SK-N-SH treated with all-trans-retinoic acid at 6 μM for 48 hours (cell line): Measurements from ENCODE around the gene HS3ST3A1.

Experiments
- ISL1 ChIP-seq: fragments of 250-450 bp; sonication (Bioruptor Pico); IDR thresholded peaks from 2 replicates; pipeline ENCODE4 v2.1.2; 2022; ENCODE audit warnings: mild to moderate bottlenecking, moderate library complexity
- PATZ1 ChIP-seq: fragments of 250-450 bp; sonication (Bioruptor Pico); IDR thresholded peaks from 2 replicates; pipeline ENCODE4 v1.8.0; 2020; ENCODE audit warnings: mild to moderate bottlenecking, moderate library complexity, borderline replicate concordance
- POU6F1 ChIP-seq: fragments of 250-450 bp; sonication (Bioruptor Pico); IDR thresholded peaks from 2 replicates; pipeline ENCODE4 v1.8.0; 2021; ENCODE audit warnings: low read depth, mild to moderate bottlenecking, moderate library complexity, borderline replicate concordance
- RARB ChIP-seq: fragments of 250-450 bp; sonication (Bioruptor Pico); IDR thresholded peaks from 2 replicates; pipeline ENCODE4 v1.8.0; 2021; ENCODE audit warnings: mild to moderate bottlenecking, moderate library complexity
- ZFP30 ChIP-seq: fragments of 450-650 bp; formaldehyde crosslinking; IDR thresholded peaks from 2 replicates; pipeline ENCODE4 v1.5.0; 2022; ENCODE audit warnings: mild to moderate bottlenecking, moderate library complexity
- ZNF565 ChIP-seq: fragments of 450-650 bp; formaldehyde crosslinking; conservative IDR thresholded peaks from 2 replicates; pipeline ENCODE4 v1.5.0; 2020; ENCODE audit warnings: low read depth, mild to moderate bottlenecking, moderate library complexity
- ZNF70 ChIP-seq: fragments of 450-650 bp; formaldehyde crosslinking; IDR thresholded peaks from 2 replicates; pipeline ENCODE4 v1.5.0; 2020; ENCODE audit warnings: mild to moderate bottlenecking, moderate library complexity

DNA sequence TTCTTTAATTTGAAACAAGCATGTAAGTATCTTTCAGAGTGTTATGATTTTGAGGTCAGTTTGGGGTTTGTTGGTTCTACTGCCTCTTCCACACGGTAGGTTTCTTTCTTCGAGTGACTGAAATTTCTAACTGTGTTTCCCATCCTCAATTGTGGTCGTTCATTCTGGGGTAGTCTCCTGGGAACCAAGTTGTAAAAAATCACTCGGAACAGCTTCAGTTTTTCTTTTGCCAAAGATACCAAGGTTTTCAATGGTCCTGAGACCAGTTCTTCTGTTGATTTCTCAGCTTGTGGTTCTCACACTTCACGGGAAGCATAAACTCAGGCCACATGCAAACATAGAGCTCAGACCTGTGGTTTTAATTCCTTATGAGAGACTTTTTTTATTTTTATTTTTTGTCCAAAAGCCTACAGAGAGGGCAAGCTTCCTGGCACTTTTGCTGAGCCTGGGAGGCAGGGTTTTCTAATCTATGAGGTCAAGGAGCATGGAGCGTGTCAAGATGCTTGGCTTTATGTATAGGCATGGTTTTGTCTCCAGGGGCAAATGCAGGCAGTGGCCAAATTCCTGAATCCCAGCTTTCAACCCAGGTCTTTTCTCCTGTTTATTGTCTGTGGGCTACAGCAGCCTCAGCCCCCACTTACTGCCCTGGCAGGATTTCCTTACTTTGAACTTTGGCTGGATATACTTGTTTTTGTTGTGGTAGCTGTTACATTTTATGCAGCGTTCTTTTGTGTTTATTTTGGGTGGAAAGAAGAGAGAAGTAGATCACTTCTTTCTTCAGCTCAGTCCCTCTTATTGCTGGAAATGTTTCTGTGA, 32.9 kb downstream of the HS3ST3A1 start:
- TF ChIP-seq PATZ1 (CRISPR knock-in tag) (no peak), ZFP30 (CRISPR knock-in tag) (no peak), ISL1 (CRISPR knock-in tag) (no peak), RARB (no peak), POU6F1 (no peak), ZNF70 (no peak), ZNF565 (no peak)
